Endothelial cell of hepatic sinusoid (primary cell): ENCODE results near the gene TUBA8.

Experiments
- in situ Hi-C: cut with HindIII; loops from 2 replicates; pipeline ENCODE4 v1.10.0; 2017; ENCODE audit warnings: low sequenced_read_pairs

Gene TUBA8

GRCh38 chr22:18077087-18077638 is 33.4 kb upstream of the TUBA8 start:
- in situ Hi-C loops: no loop called here

GRCh38 chr22:18077639-18078328 is 32.8 kb upstream of the TUBA8 start, which contains the start of gene PEX26:
TSS of gene PEX26 (plus strand) at chr22:18077990. CDS start at chr22:18078377, 387 bp downstream.
- in situ Hi-C loops: no loop called here

DNA sequence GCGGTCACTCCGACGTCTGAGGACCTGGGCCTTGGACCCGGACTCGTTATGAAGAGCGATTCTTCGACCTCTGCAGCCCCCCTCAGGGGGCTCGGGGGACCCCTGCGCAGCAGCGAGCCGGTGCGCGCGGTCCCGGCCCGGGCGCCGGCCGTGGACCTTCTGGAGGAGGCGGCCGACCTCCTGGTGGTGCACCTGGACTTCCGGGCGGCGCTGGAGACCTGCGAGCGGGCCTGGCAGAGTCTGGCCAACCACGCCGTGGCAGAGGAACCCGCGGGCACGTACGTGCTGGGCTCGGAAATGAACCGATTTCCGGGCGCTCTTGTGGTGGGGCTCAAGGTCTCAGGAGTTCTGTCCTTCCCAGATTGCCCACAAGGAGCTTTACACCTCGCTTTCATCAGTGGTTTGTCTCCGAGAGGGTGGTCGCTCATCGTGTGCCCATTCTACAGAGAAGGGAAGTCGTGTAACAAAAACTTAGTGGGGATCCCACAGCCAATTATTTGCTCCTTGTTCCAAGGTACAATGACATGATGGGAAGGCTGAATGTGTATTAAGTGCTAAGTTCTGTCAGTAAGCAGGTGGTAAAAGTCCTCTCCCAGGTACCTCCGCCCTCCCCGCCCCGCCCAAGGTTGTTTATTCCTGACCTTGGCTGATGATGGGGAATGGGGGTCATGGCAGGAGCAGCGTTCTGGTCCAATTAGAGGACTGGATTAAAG is 32.1 kb upstream of the TUBA8 start:
- in situ Hi-C loops: no loop called here

- in situ Hi-C loops: no loop called here
Measured at GRCh38 chr22:18079706-18080233, 30.8 kb upstream of the TUBA8 start.

GRCh38 chr22:18081416-18081815 is 29.2 kb upstream of the TUBA8 start:
- in situ Hi-C loops: no loop called here

- in situ Hi-C loops: no loop called here
Measured at GRCh38 chr22:18082467-18082866, 28.1 kb upstream of the TUBA8 start.

DNA sequence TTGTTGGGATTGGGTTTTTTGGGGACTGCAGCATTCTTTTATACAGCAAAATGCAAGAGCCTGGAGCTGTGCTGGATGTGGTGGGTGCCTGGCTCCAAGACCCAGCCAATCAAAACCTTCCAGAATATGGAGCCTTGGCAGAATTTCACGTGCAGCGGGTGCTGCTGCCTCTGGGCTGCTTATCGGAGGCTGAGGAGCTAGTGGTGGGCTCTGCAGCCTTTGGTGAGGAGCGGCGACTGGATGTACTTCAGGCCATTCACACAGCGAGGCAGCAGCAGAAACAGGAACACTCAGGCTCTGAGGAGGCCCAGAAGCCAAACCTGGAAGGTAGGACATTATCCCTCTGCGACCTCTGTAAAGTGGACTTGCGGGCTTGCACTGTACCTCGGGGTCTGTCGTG is 27.2 kb upstream of the TUBA8 start:
- in situ Hi-C loops: no loop called here

DNA sequence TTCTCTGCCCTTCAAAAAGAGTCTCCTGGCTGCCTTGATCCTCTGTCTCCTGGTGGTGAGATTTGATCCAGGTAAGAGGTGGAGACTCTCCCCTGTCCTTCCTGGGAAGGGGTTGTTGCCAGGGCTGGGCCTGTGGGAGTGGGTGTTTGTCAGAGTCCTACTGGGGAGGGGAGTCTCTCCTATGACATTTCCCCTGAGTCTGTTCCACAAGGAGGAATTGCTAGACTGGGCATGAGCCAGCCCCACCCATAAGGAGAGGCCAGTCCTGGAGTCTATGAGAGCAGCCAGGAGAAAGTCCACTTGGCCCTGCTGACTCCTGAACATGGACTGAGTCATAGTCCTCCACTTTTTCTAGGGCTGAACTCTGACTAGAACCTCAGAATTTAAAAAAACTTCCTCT is 25.4 kb upstream of the TUBA8 start:
- in situ Hi-C loops: no loop called here

DNA sequence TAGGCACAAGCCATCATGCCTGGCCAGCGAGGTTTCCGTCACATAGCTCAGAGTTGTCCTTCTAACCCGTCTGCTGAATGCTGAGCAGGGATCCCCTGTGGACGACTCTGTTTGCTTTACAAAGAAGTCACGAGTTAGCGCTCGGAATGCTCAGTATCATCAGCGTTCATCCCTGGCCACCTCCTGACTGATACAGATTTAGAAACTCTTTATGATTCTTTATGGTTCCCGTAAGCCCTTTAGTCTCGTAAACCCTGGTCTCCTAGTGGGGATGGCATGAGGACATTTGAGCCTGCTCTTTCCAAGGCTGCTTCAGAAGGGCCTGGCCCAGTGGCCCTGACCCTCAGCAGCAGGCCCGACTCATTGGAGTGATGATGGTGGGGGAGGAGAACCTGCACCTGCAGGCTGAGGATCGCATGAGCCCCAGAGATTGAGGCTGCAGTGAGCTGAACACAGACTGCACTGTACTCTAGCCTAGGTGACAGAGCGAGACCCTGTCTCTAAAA is 23.2 kb upstream of the TUBA8 start:
- in situ Hi-C loops: no loop called here

GRCh38 chr22:18088825-18089568 is 21.6 kb upstream of the TUBA8 start:
- in situ Hi-C loops: no loop called here

DNA sequence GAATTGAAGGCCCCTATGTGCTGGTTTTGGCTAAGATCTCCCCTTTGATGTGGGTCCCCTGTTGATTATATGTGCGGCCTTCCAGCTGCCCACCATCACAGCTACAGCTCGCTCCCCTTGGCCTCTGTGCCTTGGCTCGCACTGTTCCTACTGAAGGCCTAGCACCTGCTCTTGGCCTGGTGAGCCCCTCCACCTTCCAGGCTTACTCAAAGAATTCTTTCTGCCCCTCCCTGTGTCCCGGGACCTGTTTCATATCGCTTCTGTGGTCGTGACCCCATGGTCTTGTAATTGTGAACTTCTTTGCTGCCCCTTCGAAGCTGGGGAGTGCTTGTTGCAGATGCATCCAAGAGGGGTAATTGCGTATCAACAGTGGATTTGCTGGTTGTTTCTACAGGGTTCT is 20.3 kb upstream of the TUBA8 start:
- in situ Hi-C loops: no loop called here

- in situ Hi-C loops: no loop called here
Measured at GRCh38 chr22:18091478-18091877, 19.1 kb upstream of the TUBA8 start.

- in situ Hi-C loops: no loop called here
Measured at GRCh38 chr22:18091916-18092526, 18.6 kb upstream of the TUBA8 start.

DNA sequence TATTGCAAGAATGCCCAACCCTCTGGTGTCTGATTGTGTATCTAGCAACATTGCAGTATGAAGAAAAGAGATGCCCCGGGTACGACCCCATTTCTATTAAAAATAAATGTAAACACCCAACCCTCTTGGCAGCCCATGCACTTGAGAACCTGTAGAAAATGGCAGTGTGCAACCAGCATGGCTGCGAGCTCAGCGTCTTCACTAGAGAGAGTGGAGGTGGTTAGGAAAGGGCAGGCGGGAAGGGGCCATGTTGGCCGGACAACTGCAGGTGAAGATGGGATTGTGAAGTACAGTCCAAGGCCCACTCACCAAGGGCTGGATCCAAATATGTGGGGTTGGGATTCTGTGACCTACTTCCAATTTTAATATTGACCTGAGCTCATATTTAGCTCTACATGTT is 16.9 kb upstream of the TUBA8 start:
- in situ Hi-C loops: no loop called here

DNA sequence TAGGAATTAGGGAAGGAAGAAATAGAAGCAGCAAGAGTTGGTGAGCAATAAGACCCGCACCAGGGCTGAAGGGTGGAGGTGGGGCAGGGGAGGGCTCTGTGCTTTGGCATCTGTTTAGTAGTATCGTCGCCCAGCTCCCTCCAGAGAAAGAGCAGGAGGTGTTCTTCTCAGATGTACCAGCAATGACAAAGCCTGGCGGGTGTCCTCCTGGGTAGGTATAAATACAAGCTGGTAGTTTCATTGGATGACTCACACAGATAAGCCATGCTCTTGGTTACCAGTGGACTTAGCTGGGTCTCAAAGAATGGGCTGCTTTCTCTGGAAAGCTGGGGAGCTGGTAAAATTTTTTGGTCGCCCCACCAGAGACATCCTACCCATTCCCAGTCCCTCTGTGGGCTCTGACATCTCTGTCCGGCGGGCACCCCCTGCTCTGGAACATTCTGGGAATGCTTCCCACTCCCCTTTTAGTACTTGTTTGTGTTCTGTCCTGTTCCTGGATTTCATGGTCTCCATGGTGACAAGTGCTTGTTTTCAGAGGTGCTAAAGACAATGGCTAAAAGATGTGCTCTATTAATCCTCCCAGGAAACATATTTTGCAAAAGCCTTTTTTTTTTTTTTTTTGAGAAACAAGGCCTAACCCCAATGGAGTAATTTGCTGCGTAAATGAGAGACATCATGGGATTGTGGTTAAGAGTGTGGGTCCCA is 15.4 kb upstream of the TUBA8 start:
- in situ Hi-C loops: no loop called here

DNA sequence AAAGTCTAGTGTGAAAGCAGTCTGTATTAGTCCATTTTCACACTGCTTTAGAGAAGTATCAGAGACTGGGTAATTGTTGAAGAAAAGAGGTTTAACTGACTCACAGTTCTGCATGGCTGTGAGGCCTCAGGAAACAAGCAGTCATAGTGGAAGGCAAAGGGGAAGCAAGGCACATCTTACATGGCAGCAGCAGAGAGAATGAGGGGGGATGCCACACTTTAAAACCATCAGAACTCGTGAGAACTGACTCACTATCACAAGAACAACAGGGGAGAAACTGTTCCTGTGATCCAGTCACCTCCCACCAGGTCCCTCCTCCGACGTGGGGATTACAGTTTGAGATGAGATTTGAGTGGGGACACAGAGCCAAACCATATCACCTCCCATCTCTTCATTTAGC is 13.8 kb upstream of the TUBA8 start:
- in situ Hi-C loops: no loop called here

- in situ Hi-C loops: no loop called here
Measured at GRCh38 chr22:18100781-18101180, 9.8 kb upstream of the TUBA8 start.

GRCh38 chr22:18101536-18101935 is 9.1 kb upstream of the TUBA8 start:
- in situ Hi-C loops: no loop called here

DNA sequence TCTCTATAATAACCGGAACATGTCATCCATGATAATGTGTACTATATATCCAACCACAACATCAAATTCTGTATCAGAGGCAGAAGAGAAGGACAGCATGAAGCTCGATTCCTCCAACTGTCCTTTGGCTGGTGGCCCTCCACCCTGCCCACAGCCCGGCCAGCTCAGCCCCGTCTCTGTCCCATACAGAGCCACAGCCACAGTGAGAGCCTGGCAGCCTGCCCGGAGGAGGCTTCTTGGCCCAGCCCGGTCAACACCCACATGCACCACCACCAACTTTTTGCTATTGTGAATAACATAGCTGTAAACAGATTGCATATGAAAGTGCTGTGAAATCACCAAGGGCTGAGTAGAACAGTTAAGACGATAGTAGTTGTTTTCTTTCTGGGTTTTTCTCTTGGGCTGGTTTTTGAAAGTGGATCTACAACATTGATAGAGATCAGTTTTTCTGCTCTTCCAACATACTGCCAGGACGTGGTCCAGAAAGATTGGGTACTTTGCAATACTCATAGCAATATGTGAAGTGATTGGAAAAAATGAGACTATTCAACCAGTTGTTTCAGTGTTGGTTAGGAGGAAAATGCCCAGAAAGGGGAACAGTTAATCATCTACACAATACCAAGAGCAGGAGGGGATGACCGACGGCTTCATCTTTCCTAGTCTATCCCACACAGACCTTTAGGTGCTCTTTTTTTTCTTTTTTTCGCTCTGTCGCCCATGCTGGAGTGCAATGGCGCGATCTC is 6.9 kb upstream of the TUBA8 start:
- in situ Hi-C loops: no loop called here
